Activated CD8-positive, alpha-beta memory T cell treated with anti-CD3 and anti-CD28 coated beads for 36 hours (primary cell): Measurements from ENCODE around the gene DPEP2NB. TPM values are rescaled to one million over a fixed set of nuclear protein-coding genes. Genes with fewer than 3 reads are reported as not detected.
"Not testable (repeated sequence)": the region's sequence is repeated elsewhere in the genome, so short reads cannot be mapped to it uniquely, and the experiment has no call there.

ENCODE experiments used
- CTCF ChIA-PET: fragments of 350-600 bp; sonication (Branson Sonifier 250); formaldehyde crosslinking; loops from one replicate; lab custom pipeline; 2021; ENCODE audit warnings: antibody characterized with exemption; lab: Charles Lee
- POLR2A ChIA-PET: fragments of 350-600 bp; sonication (Branson Sonifier 250); formaldehyde crosslinking; loops from one replicate; lab custom pipeline; 2021; ENCODE audit warnings: antibody characterized with exemption; lab: Charles Lee
- total RNA-seq, 2 experiments: library from RNA; stranded (reverse); gene quantifications; one replicate each; pipeline ENCODE4 v1.2.3, GENCODE V29; 2021

The DPEP2NB gene
- total RNA-seq, 2 experiments from 2014 or later: not detected

GRCh38 chr16:67994040-67994408, 21.7 kb downstream of the DPEP2NB start:
- ChIA-PET CTCF (interaction anchor here (0.7 to 2.7 kb wide), 8 partner anchors 9 to 236 kb away, joined by 3 to 7 read pairs (median 3); partner anchors contain the start of genes DDX28, DPEP2NB and DUS2), POLR2A (interaction anchor here (0.6 kb wide), 1 partner anchor 47 kb away, joined by 3 read pairs; no protein-coding TSS in a partner anchor)

- CTCF ChIA-PET: interaction anchor here (0.7 to 2.7 kb wide), 10 partner anchors 8 to 237 kb away, joined by 3 to 13 read pairs (median 3); partner anchors contain the start of genes DDX28, DPEP2NB and DUS2
- POLR2A ChIA-PET: interaction anchor here (0.6 kb wide), 1 partner anchor 47 kb away, joined by 3 read pairs; no protein-coding TSS in a partner anchor
These were observed 22.3 kb downstream of the DPEP2NB start for GRCh38 chr16:67993207-67994039.

- ChIA-PET CTCF (interaction anchor here (0.9 to 2.7 kb wide), 5 partner anchors 13 to 87 kb away, joined by 3 to 13 read pairs (median 4); no protein-coding TSS in a partner anchor), POLR2A (no interaction called here)
These were observed 23.0 kb downstream of the DPEP2NB start for GRCh38 chr16:67992661-67993206.

GRCh38 chr16:67990018-67990386, 25.7 kb downstream of the DPEP2NB start:
- ChIA-PET CTCF (interaction anchor here (1.0 kb wide), 1 partner anchor 18 kb away, joined by 4 read pairs; no protein-coding TSS in a partner anchor), POLR2A (no interaction called here)

GRCh38 chr16:67989322-67990017, 26.2 kb downstream of the DPEP2NB start:
- POLR2A ChIA-PET: no interaction called here

GRCh38 chr16:67988675-67989074, 27.0 kb downstream of the DPEP2NB start:
- ChIA-PET POLR2A (interaction anchor here (0.7 kb wide), 1 partner anchor 326 kb away, joined by 3 read pairs; no protein-coding TSS in a partner anchor), CTCF (interaction anchor here (1.0 kb wide), 2 partner anchors 16 to 34 kb away, joined by 3 to 4 read pairs; no protein-coding TSS in a partner anchor)

More at GRCh38 chr16:67989322-67990017, 26.2 kb downstream of the DPEP2NB start:
- CTCF ChIA-PET: interaction anchor here (1.0 kb wide), 2 partner anchors 17 to 33 kb away, joined by 3 to 4 read pairs; no protein-coding TSS in a partner anchor

- CTCF ChIA-PET: no interaction called here
These were observed 28.1 kb downstream of the DPEP2NB start for GRCh38 chr16:67987460-67988160.

GRCh38 chr16:67986949-67987348, 28.8 kb downstream of the DPEP2NB start:
- ChIA-PET CTCF (no interaction called here), POLR2A (no interaction called here)

More at GRCh38 chr16:67987460-67988160, 28.1 kb downstream of the DPEP2NB start:
- POLR2A ChIA-PET: interaction anchor here (0.7 kb wide), 1 partner anchor 325 kb away, joined by 3 read pairs; no protein-coding TSS in a partner anchor

GRCh38 chr16:67982011-67982696, 33.6 kb downstream of the DPEP2NB start:
- POLR2A ChIA-PET: no interaction called here
- CTCF ChIA-PET: no interaction called here

GRCh38 chr16:67979955-67980678, 35.6 kb downstream of the DPEP2NB start, which contains the start of gene DPEP3:
Gene DPEP3 (minus strand): TSS chr16:67980499. CDS start chr16:67980380, 119 bp downstream.
- POLR2A ChIA-PET: no interaction called here
- CTCF ChIA-PET: interaction anchor here (1.3 kb wide), 1 partner anchor 19 kb away, joined by 5 read pairs; the partner anchor contains the start of gene DPEP2

GRCh38 chr16:67977469-67978227, 38.1 kb downstream of the DPEP2NB start:
- CTCF ChIA-PET: interaction anchor here (0.7 to 1.4 kb wide), 2 partner anchors 15 to 94 kb away, joined by 3 read pairs; no protein-coding TSS in a partner anchor
- POLR2A ChIA-PET: no interaction called here

- ChIA-PET CTCF (interaction anchor here (0.7 to 1.4 kb wide), 2 partner anchors 16 to 93 kb away, joined by 3 read pairs; no protein-coding TSS in a partner anchor), POLR2A (no interaction called here)
These were observed 38.7 kb downstream of the DPEP2NB start for GRCh38 chr16:67977005-67977404.

GRCh38 chr16:67976205-67976604, 39.5 kb downstream of the DPEP2NB start:
- POLR2A ChIA-PET: no interaction called here
- CTCF ChIA-PET: no interaction called here

- ChIA-PET CTCF (no interaction called here), POLR2A (interaction anchor here (0.6 kb wide), 1 partner anchor 485 kb away, joined by 5 read pairs; no protein-coding TSS in a partner anchor)
These were observed 40.2 kb downstream of the DPEP2NB start for GRCh38 chr16:67975321-67976105.

- CTCF ChIA-PET: interaction anchor here (1.2 kb wide), 1 partner anchor 17 kb away, joined by 4 read pairs; no protein-coding TSS in a partner anchor
- POLR2A ChIA-PET: not testable (repeated sequence)
These were observed 43.4 kb downstream of the DPEP2NB start for GRCh38 chr16:67972285-67972684.
